Measurements from ENCODE around the gene ELP5.

ELP5 gene

DNA sequence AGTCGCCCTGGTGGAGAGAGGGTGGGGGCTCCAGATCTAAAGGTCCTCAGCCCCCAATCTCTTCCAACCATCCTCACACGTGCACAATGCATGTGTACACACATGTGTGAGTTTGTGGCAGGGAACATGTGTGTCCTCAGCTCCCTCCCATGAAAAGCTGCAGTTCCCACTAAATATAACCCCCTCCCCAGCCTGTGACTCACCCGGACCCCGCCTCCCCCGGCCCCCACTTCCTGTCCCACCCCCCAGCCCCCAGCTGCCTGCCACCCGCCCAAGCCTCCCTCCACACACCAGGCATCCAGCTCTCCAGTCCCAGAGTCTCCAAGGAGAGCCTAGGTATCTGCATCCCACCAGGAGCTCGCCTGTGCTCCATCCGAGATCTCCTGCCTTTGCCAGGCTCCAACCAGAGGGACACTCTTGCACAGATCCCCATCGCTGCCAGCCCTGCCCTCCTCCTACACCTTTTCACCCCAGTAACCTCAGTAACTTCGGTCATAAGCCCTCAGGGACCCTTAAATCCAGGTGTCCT is 36.3 kb upstream of the ELP5 start:
- H3K4me3 ChIP-seq (ENCODE audit: low read length) = peak overlapping the region; percentile 3
- no peak for TF ChIP-seq CTCF (IDR thresholded peaks at IDR 0.05; ENCODE audit: insufficient read depth, low read depth, low read length, missing control alignments)
- DNase-seq (ENCODE audit: low read depth) = no peak

DNA sequence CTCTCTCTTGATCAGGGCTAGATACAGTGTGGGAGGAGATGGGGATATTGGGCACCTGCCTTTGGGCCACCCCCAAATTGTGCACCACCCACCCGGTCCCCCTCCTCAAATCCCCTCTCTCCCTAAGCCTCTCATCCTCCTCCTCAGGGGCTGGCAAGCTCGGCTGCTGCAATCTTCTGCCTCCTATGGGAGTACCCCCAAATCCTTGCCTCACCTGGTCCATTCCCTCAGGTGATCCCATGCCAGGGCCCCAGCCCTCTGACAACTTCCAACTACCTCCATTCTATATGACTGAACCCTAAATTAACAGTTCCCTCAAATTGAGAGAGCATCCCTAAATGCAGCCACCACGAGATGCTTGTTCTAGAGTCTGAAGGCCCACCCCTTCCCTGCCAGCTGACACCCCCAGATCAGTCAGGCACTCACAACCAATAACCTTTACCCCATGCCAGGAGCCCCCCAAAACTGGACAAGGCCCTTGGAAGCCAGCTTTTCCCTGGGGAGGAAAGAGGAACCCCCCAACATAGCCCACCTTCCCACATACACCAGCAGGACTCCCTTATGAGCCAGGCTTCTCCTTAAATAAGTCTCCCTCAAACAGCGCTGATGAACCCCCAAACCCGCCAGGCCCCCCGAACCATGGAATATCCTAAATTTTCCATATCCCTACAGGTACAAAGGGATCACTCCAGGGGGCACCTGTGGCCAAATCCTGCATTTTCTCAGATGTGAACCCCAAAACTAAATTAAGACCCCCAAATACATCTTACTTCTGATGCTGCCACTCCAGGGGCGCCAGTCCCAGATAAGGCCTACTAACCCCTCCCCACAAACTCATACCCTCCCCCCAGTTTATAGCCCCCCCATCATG is 35.5 kb upstream of the ELP5 start:
- peak overlapping the region; percentile 42 for H3K4me3 ChIP-seq (ENCODE audit: low read length)
- TF ChIP-seq CTCF (IDR thresholded peaks at IDR 0.05; ENCODE audit: insufficient read depth, low read depth, low read length, missing control alignments) = no peak
- DNase-seq (ENCODE audit: low read depth) = no peak

GRCh38 chr17:7217113-7217987 is 34.7 kb upstream of the ELP5 start:
- H3K4me3 ChIP-seq (ENCODE audit: low read length) = peak overlapping the region; percentile 42
- peak; percentile 58 for DNase-seq (ENCODE audit: low read depth)
- TF ChIP-seq CTCF (IDR thresholded peaks at IDR 0.05; ENCODE audit: insufficient read depth, low read depth, low read length, missing control alignments) = no peak

DNA sequence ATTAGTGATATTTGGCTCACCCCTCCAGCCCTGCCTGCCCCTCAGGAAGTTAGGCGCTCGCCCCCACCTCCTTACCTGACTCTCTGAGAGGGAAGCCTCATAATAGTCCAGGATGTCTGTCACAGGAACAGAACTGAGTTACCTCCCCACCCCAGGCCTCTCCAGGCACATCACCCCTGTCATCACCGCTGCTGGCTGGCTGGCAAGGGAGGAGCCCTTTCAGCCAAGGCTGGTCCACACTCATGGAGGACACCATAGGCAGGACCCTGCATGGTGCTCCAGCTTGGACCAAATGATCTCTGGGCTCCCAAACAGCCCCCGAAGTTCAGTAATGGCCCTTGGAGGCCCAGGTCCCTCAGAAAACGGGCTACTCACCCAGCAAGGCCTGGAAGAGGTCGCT is 33.8 kb upstream of the ELP5 start:
- no peak for DNase-seq (ENCODE audit: low read depth)
- TF ChIP-seq CTCF (IDR thresholded peaks at IDR 0.05; ENCODE audit: insufficient read depth, low read depth, low read length, missing control alignments) = no peak
- H3K4me3 ChIP-seq (ENCODE audit: low read length) = peak overlapping the region; percentile 42

- TF ChIP-seq CTCF (IDR thresholded peaks at IDR 0.05; ENCODE audit: insufficient read depth, low read depth, low read length, missing control alignments) = no peak
- no peak overlapping the region for H3K4me3 ChIP-seq (ENCODE audit: low read length)
- no peak for DNase-seq (ENCODE audit: low read depth)
These were observed 33.3 kb upstream of the ELP5 start for GRCh38 chr17:7218758-7219157.

DNA sequence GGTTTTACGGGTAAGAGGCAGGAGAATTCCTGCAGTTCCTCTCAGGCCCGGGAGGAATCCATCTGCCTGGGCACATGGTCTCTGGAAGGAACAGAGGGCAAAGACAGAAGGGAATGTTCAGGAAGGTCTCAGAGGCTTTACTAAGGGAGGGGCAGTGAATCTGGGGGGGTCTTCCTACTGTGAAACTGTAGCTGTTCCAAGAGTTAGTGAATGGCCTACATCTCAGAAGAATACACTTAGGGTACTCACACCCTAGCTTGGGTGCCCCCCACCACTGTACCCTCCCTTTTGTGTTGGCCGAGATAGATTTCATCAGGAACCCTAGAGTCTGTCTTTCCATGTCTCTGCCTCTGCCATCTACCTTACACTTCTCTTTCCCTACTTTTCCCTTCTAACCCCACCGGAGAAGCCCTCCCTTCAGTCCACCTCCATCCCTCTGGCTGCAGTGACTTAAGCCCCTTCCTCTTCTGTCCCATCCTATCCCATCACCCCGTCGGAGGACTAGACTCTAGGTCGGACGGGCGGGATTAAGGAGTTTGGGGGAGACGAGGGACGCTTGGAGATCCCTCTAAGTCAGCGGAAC is 32.7 kb upstream of the ELP5 start:
- peak overlapping the region; percentile 74 for H3K4me3 ChIP-seq (ENCODE audit: low read length)
- DNase-seq (ENCODE audit: low read depth) = no peak
- no peak for TF ChIP-seq CTCF (IDR thresholded peaks at IDR 0.05; ENCODE audit: insufficient read depth, low read depth, low read length, missing control alignments)

Data from epithelial cell of esophagus (primary cell).